Measurements from ENCODE around the gene EEF1A2.

Gene EEF1A2

DNA sequence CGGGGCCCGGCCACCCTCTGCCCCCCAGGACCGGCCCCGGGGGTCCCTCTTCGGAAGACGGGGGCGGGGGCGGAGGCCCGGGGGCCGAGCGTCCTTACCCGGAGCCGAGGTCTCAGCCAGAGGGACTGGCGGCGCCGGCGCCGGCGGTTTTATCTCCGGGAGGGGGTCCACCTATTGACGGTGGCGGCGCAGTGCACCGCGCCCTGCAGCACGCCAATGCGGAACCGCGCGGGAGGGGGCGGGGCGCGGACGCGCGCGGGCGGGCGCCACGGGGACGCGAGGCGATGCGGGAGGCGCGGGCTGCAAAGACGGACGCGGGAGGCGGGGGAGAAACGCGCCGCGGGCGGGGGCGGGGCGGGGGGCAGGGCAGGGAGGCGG, at the start of gene EEF1A2:
EEF1A2 (minus strand) TSS at position 124 of the 378 bp plus-strand sequence. CDS start 1,320 bp downstream, outside the sequence.
- peak in 1 of 2 experiments; percentile 83 for DNase-seq (ENCODE audit: low spot score in 2 of 2)
- in situ Hi-C loops (cut with MboI; ENCODE audit: low sequenced_read_pairs) = no loop called here
- H3K4me1 ChIP-seq = peaks cover 15% of the 10 kb centered on the region
- H3K27me3 ChIP-seq (ENCODE audit: low read depth) = no peaks in the 10 kb centered on the region
- H3K36me3 ChIP-seq (replicated peaks) = peaks cover 36% of the 10 kb centered on the region
- H3K4me3 ChIP-seq = peak within 1 kb of the TSS; percentile 68
- no peaks in the 10 kb centered on the region for H3K9me3 ChIP-seq

DNA sequence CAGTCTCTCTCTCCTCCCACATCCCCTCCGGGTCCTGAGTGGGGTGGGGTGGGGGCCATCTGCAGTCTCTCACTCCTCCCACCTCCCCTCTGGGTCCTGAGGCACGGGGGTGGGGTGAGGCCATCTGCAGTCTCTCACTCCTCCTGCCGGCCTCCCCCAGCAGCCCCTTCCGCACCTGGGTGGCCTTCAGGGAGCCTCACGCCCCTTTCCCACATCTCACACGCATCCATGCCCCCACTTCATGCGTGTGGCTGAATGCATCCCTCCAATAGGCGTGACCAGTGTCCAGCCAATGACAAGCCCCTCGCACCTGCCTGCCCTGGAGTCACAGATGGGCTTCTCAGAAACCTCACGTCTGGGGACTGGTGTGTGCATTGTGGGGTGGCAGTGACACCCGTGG, 49.7 kb upstream of the EEF1A2 start:
- DNase-seq (ENCODE audit: low spot score in 2 of 2) = no peak
- Histone ChIP-seq H3K36me3 (replicated peaks) (no peaks in the 10 kb centered on the region), H3K4me3 (no peak overlapping the region), H3K4me1 (peaks cover 8% of the 10 kb centered on the region), H3K27me3 (ENCODE audit: low read depth) (peaks cover 9% of the 10 kb centered on the region; the same call in 1 of the 2 replicates), H3K9me3 (no peaks in the 10 kb centered on the region)
- in situ Hi-C loops (cut with MboI; ENCODE audit: low sequenced_read_pairs) = no loop called here

DNA sequence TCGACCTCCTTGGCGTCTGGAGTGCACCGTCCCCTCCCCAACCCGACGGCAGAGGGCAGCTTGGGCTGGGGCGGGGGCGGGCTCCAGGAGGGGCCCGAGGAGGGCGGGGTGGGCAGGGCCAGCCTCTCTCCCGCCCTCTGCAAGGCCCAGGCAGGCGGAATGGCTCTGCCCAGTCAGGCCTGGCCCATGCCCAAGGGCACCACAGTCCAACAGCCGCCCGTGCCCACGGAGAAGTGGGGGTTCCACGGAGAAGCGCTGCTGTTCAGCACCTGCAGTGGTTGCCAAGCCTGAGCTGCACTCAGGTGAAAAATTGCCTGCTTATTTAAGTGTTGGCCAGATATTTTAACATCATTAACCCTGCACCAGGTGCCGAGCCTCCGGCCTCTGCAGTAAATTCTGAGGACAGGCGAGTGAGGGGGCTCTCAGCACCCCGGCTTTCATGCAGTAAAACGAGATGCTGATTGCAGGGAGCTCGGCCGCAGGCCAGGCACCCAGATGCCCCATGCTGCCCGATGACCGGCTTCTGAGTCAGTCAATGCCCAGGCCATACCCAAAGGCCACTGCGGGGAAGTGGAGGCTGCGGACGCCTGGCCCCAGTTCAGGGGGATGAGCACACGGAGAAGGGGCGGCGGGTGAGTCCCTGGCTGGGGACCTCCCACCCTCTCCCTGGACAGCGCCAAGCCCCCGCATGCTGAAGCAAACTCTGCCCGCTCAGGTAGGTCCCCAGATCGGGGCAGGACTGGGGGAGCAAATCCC, 49.0 kb upstream of the EEF1A2 start, which contains the start of gene SRMS:
SRMS (minus strand) TSS at position 25 of the 756 bp plus-strand sequence. CDS start 286 bp downstream, outside the sequence.
- no peak for DNase-seq (ENCODE audit: low spot score in 2 of 2)
- in situ Hi-C loops (cut with MboI; ENCODE audit: low sequenced_read_pairs) = no loop called here
- peaks cover 9% of the 10 kb centered on the region; the same call in 1 of the 2 replicates for H3K27me3 ChIP-seq (ENCODE audit: low read depth)
- H3K9me3 ChIP-seq = no peaks in the 10 kb centered on the region
- H3K4me1 ChIP-seq = peaks cover 6% of the 10 kb centered on the region
- no peaks in the 10 kb centered on the region for H3K36me3 ChIP-seq (replicated peaks)
- H3K4me3 ChIP-seq = no peak within 1 kb of the TSS

DNA sequence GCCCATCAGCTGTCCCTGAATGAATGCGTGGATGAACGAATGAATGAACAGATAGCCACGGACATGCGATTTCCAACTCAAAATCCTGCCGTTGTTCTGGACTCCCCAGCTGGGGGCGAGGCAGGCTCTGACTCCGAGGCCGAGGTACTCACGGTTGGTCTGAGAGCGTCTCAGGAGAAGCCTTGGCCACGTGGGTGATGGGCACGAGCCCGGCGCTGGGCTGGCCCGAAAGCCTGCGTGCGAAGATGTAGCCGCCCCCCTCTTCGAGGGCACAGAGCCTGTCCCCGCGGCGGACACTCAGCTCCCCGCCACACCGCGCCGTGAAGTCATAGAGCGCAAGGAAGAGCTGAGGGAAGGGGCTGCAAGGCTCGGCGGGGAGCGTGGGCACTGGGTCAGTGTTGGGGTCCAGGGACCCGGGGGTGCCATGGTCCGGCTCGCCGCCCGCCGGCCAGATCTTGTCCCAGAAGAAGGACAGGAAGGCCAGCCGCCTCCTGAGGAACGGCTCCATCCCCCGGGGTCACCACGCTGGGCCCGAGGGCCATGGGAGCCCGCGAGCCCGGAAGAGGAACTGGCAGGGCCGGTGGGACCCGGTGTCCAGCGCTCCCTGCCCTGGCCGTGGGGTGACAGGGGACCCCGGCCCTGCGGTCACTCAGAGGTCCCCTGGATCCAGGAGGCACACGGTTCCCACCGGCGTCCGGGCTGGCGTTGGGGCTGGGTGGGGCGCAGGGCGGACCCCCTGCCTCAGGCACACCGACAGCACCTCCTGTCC, 48.3 kb upstream of the EEF1A2 start:
- peaks cover 9% of the 10 kb centered on the region; the same call in 1 of the 2 replicates for H3K27me3 ChIP-seq (ENCODE audit: low read depth)
- H3K4me1 ChIP-seq = no peaks in the 10 kb centered on the region
- H3K4me3 ChIP-seq = no peak overlapping the region
- no peaks in the 10 kb centered on the region for H3K9me3 ChIP-seq
- no peak for DNase-seq (ENCODE audit: low spot score in 2 of 2)
- in situ Hi-C loops (cut with MboI; ENCODE audit: low sequenced_read_pairs) = no loop called here
- H3K36me3 ChIP-seq (replicated peaks) = no peaks in the 10 kb centered on the region

DNA sequence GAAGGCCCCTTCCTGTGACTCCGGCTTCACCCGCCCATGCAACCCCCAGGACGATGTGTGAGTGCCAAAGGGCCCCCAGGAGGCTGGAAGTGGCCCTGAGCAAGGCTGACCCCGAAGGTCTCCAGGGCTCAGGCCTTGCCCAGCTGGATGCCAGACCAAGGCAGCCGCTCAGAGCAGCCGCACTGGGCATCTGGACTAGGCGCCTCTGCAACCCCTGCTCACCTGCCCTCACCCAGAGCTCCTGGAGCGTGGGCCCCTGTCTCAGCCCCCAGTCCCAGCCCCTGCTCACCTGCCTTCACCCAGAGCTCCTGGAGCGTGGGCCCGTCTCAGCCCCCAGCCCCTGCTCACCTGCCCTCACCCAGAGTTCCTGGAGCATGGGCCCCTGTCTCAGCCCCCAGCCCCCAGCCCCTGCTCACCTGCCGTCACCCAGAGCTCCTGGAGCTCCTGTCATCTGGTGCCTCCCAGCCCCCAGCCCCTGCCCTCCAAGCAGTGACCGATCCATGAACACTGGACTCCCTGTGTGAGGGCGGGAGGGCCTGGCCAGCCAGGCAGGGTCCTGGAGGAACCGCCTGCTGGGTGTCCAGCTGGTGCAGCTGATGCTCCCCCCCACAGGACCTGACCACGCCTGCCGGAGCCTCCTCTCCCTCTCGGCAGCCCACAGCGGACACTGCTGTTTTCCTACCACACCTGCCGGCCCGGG, 47.5 kb upstream of the EEF1A2 start:
- no peaks in the 10 kb centered on the region for H3K9me3 ChIP-seq
- no peak overlapping the region for H3K4me3 ChIP-seq
- no peaks in the 10 kb centered on the region for H3K4me1 ChIP-seq
- no peaks in the 10 kb centered on the region for H3K36me3 ChIP-seq (replicated peaks)
- H3K27me3 ChIP-seq (ENCODE audit: low read depth) = peaks cover 9% of the 10 kb centered on the region; the same call in 1 of the 2 replicates
- in situ Hi-C loops (cut with MboI; ENCODE audit: low sequenced_read_pairs) = no loop called here
- DNase-seq (ENCODE audit: low spot score in 2 of 2) = no peak

DNA sequence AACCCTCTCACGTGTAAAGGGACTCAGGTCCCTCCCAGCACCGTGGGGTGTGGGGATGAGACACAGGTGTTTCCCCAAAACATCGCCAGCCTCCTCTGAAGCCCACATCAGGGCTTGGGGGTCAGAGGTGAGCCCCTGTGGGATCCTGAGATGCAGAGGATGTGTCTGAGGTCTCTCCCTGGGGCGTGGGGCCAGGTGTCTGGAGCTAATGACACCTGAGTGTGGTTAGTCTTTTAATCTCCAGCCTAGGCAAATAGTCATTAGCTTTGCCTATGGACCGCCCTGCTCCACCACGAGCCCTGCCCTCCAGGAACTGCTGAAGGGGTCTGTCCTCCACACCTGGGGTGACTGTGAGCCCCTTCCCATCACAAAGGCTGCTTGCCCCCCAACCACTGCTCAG, 46.9 kb upstream of the EEF1A2 start:
- Histone ChIP-seq H3K27me3 (ENCODE audit: low read depth) (peaks cover 9% of the 10 kb centered on the region; the same call in 1 of the 2 replicates), H3K9me3 (no peaks in the 10 kb centered on the region), H3K4me1 (no peaks in the 10 kb centered on the region), H3K4me3 (no peak overlapping the region), H3K36me3 (replicated peaks) (no peaks in the 10 kb centered on the region)
- in situ Hi-C loops (cut with MboI; ENCODE audit: low sequenced_read_pairs) = no loop called here
- no peak for DNase-seq (ENCODE audit: low spot score in 2 of 2)

DNA sequence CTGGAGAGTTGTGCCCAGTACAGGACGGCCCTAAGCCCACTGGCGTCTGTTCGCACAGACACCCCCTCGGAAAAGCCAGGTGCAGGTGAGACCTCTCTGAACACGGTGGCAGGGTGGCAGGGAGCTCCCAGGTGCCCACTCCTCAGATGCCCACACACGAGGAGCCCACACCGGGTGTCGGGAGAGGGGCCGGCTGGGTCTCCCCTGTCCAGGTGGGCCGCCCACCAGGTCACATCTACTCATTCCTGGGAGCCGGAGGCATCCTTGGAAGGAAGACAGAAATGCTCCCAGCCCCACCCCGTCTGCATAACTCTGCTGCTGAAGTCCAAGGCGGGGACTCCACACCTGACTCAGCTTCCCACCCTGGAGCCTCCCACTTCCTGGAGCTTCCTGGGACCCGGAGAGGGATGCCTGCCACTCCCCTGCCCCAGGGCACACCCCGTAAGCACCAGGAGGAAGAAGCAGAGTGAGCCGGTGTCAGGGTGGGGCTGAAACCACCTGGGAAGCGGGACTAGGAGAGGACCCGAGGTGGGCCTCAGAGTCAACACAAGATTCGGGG, 46.2 kb upstream of the EEF1A2 start:
- Histone ChIP-seq H3K9me3 (no peaks in the 10 kb centered on the region), H3K27me3 (ENCODE audit: low read depth) (peaks cover 9% of the 10 kb centered on the region; the same call in 1 of the 2 replicates), H3K36me3 (replicated peaks) (no peaks in the 10 kb centered on the region), H3K4me3 (no peak overlapping the region), H3K4me1 (no peaks in the 10 kb centered on the region)
- DNase-seq (ENCODE audit: low spot score in 2 of 2) = no peak
- in situ Hi-C loops (cut with MboI; ENCODE audit: low sequenced_read_pairs) = loop anchor here (5.0 kb wide), 1 partner anchor 432 kb away; the partner anchor contains the start of gene SAMD10

DNA sequence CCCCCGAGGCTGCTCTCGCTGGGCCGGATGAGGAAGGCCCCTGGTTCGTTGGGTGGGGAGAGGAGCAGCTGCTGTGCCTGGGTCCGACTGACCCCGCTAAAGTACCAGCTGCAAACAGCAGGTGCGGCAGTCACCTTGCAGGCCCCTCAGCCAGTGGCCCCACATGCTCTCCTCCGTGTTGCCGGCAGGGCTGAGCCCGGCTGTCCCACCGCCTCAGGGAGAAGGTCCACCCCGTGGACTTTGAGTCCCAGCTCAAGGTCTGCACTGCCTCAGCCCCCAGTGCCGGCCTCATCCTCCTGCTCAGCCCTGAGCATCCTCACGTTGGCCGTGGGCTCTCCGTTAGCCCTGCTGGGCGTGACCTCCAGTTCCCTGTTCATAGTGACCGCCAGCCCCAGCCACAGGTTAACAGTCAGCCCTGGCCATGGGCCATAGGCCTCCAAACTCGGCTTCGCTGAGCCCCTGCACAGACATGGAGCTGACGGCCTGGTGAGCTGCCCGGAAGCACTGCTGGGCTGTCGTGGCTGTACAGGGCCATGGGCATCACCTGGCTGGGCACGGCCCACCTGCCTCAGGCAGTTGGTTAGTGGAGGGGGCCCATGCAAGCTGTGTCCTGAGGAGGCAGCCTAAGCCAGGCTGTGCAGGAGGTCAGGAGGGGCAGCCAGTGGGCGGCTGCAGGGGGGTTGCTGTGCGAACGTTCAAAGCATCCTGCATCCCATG, 45.5 kb upstream of the EEF1A2 start:
- DNase-seq (ENCODE audit: low spot score in 2 of 2) = no peak
- Histone ChIP-seq H3K27me3 (ENCODE audit: low read depth) (peaks cover 9% of the 10 kb centered on the region; the same call in 1 of the 2 replicates), H3K4me3 (no peak overlapping the region), H3K4me1 (no peaks in the 10 kb centered on the region), H3K9me3 (no peaks in the 10 kb centered on the region), H3K36me3 (replicated peaks) (no peaks in the 10 kb centered on the region)
- in situ Hi-C loops (cut with MboI; ENCODE audit: low sequenced_read_pairs) = loop anchor here (5.0 kb wide), 1 partner anchor 433 kb away; the partner anchor contains the start of gene SAMD10

DNA sequence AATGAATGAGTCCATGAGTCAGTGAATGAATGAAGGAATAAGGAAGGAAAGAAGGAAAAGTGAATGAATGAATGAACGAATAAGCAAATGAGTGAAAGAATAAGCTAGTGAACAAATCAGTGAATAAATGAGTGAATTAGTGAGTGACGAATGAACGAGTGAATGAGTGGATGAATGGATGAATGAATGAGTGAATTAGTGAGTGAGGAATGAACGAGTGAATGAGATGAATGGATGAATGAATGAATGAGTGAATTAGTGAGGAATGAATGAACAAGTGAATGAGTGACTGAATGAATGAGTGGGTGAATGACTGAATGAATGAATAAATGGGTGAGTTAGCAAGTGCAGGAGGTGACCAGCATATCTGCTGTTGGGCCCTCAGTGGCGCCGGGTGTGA, 44.9 kb upstream of the EEF1A2 start:
- DNase-seq (ENCODE audit: low spot score in 2 of 2) = no peak
- no peak overlapping the region for H3K4me3 ChIP-seq
- H3K27me3 ChIP-seq (ENCODE audit: low read depth) = peaks cover 9% of the 10 kb centered on the region; the same call in 1 of the 2 replicates
- no peaks in the 10 kb centered on the region for H3K4me1 ChIP-seq
- no peaks in the 10 kb centered on the region for H3K36me3 ChIP-seq (replicated peaks)
- in situ Hi-C loops (cut with MboI; ENCODE audit: low sequenced_read_pairs) = loop anchor here (5.0 kb wide), 1 partner anchor 434 kb away; the partner anchor contains the start of gene SAMD10
- H3K9me3 ChIP-seq = no peaks in the 10 kb centered on the region

DNA sequence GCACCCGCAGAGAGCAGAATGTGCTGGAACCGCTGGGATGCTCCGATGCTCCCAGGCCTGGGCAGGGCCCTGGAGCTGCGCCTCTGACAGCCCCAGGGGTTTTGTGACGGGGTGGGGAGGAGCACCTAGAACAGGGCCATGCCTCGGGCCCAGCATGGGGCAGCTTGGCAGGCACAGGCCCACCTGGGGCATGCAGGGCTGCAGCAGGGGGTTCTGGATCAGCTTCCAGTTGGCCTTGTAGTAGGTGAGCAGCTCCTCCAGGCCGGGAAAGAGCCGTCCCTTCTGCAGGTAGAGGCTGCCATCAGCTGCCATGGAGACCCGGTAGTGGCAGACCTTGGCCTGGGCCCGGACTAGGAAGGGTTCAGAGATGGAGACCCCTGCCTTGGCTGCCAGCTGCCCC, 44.2 kb upstream of the EEF1A2 start:
- H3K4me1 ChIP-seq = no peaks in the 10 kb centered on the region
- H3K27me3 ChIP-seq (ENCODE audit: low read depth) = peaks cover 9% of the 10 kb centered on the region; the same call in 1 of the 2 replicates
- no peaks in the 10 kb centered on the region for H3K9me3 ChIP-seq
- no peak for DNase-seq (ENCODE audit: low spot score in 2 of 2)
- in situ Hi-C loops (cut with MboI; ENCODE audit: low sequenced_read_pairs) = loop anchor here (5.0 kb wide), 1 partner anchor 434 kb away; the partner anchor contains the start of gene SAMD10
- H3K36me3 ChIP-seq (replicated peaks) = no peaks in the 10 kb centered on the region
- H3K4me3 ChIP-seq = no peak overlapping the region

DNA sequence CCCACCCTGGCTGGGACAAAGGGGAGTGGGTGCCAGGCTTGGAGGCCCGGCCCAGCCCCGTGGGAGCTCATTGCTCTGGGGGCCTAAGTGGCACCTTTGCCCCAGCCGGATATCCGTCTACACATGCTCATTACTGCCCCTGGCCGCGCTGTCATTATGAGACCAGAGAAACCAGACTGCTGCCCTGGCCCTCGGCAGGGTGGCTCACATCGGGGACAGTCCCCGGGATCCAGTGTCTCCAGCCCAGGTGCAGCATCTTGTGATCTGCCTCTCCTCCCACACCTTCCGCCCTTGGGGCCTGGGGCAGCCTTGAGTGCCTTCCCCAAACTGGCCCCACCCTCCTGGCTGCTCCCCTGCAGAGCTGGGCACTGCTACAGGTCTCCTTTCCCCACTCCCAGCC, 43.8 kb upstream of the EEF1A2 start:
- DNase-seq (ENCODE audit: low spot score in 2 of 2) = no peak
- Histone ChIP-seq H3K36me3 (replicated peaks) (no peaks in the 10 kb centered on the region), H3K4me3 (no peak overlapping the region), H3K4me1 (no peaks in the 10 kb centered on the region), H3K9me3 (no peaks in the 10 kb centered on the region), H3K27me3 (ENCODE audit: low read depth) (peaks cover 9% of the 10 kb centered on the region; the same call in 1 of the 2 replicates)
- in situ Hi-C loops (cut with MboI; ENCODE audit: low sequenced_read_pairs) = loop anchor here (5.0 kb wide), 1 partner anchor 435 kb away; the partner anchor contains the start of gene SAMD10

DNA sequence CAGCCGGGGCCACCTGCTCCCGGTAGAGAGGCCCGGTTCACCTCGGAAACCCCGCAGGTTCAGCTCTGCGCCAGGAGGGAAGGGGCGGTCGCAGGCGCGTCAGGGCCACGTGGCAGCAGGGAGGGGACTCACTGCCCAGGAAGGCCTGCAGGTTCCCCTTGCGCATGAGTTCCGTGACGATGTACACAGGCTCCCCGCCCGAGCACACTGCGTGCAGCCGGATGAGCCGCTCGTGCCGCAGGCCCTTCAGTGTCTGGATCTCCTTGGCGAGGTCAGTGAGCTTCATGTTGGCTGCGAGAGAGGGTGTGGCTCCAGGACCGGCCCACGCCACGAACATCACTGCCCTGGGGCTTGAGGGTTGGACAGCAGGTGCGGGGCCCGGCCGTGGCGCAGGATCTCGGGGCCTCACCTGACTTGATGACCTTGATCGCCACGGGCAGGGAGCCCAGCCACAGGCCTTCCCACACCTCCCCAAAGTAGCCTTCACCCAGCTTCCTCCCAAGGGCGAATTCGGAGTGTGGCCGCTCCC, 43.2 kb upstream of the EEF1A2 start:
- in situ Hi-C loops (cut with MboI; ENCODE audit: low sequenced_read_pairs) = loop anchor here (5.0 kb wide), 1 partner anchor 435 kb away; the partner anchor contains the start of gene SAMD10
- H3K27me3 ChIP-seq (ENCODE audit: low read depth) = peaks cover 8% of the 10 kb centered on the region; the same call in 1 of the 2 replicates
- H3K4me3 ChIP-seq = no peak overlapping the region
- H3K9me3 ChIP-seq = no peaks in the 10 kb centered on the region
- H3K36me3 ChIP-seq (replicated peaks) = no peaks in the 10 kb centered on the region
- DNase-seq (ENCODE audit: low spot score in 2 of 2) = no peak
- H3K4me1 ChIP-seq = no peaks in the 10 kb centered on the region

All from HAP-1 (cell line).